ENCODE measurements around the gene TTC28. TPM values are rescaled to one million over a fixed set of nuclear protein-coding genes. Genes with fewer than 3 reads are reported as not detected.

Gene TTC28
- total RNA-seq, 4 donors from 2014 or later: 35.1 to 138 (median 50.8) TPM

GRCh38 chr22:28249402-28249801, 430.2 kb downstream of the TTC28 start:
- no peaks in the 10 kb centered on the region for H3K9me3 ChIP-seq
- no peak for ATAC-seq
- no peak overlapping the region for H3K27ac ChIP-seq
- no peaks in the 10 kb centered on the region for H3K36me3 ChIP-seq
- TF ChIP-seq EP300 (IDR thresholded peaks at IDR 0.05) (no peak), CTCF (IDR thresholded peaks at IDR 0.05) (no peak)
- H3K4me1 ChIP-seq: no peaks in the 10 kb centered on the region
- WGBS, 2 donors (ENCODE audit: low coverage in 1 of 2): 93% methylated on average over 2 of the region's 2 CpGs; no CpG with 5 or more reads in 1 of the 2 donors
- no peaks in the 10 kb centered on the region for H3K27me3 ChIP-seq
- H3K4me3 ChIP-seq: no peak overlapping the region

- no peaks in the 10 kb centered on the region for H3K36me3 ChIP-seq
- no peak for ATAC-seq
- no peaks in the 10 kb centered on the region for H3K9me3 ChIP-seq
- no peaks in the 10 kb centered on the region for H3K4me1 ChIP-seq
- TF ChIP-seq POLR2AphosphoS5 (IDR thresholded peaks at IDR 0.05) (no peak), EP300 (IDR thresholded peaks at IDR 0.05) (no peak), POLR2A (IDR thresholded peaks at IDR 0.05) (no peak), CTCF (IDR thresholded peaks at IDR 0.05) (no peak)
- H3K4me3 ChIP-seq: no peak overlapping the region
- no peaks in the 10 kb centered on the region for H3K27me3 ChIP-seq
- H3K27ac ChIP-seq: no peak overlapping the region
Observed at GRCh38 chr22:28247667-28248363, 431.8 kb downstream of the TTC28 start.

GRCh38 chr22:28247136-28247535, 432.5 kb downstream of the TTC28 start:
- TF ChIP-seq CTCF (IDR thresholded peaks at IDR 0.05): no peak
- no peak for TF ChIP-seq EP300 (IDR thresholded peaks at IDR 0.05)
- no peak for TF ChIP-seq POLR2AphosphoS5 (IDR thresholded peaks at IDR 0.05)
- TF ChIP-seq POLR2A (IDR thresholded peaks at IDR 0.05): no peak
- Histone ChIP-seq H3K4me1 (no peaks in the 10 kb centered on the region), H3K27ac (no peak overlapping the region), H3K36me3 (no peaks in the 10 kb centered on the region), H3K9me3 (no peaks in the 10 kb centered on the region), H3K4me3 (no peak overlapping the region), H3K27me3 (no peaks in the 10 kb centered on the region)
- no peak for ATAC-seq
- WGBS, 2 donors (ENCODE audit: low coverage in 1 of 2): 95 to 100% methylated on average over 2 to 3 of the region's 5 CpGs

- ATAC-seq: no peak
- no peaks in the 10 kb centered on the region for H3K27me3 ChIP-seq
- no peak overlapping the region for H3K4me3 ChIP-seq
- no peaks in the 10 kb centered on the region for H3K36me3 ChIP-seq
- H3K9me3 ChIP-seq: no peaks in the 10 kb centered on the region
- WGBS, 2 donors (ENCODE audit: low coverage in 1 of 2): 67 to 92% methylated on average over 2 of the region's 2 CpGs
- TF ChIP-seq POLR2A (IDR thresholded peaks at IDR 0.05) (no peak), CTCF (IDR thresholded peaks at IDR 0.05) (no peak), POLR2AphosphoS5 (IDR thresholded peaks at IDR 0.05) (no peak), EP300 (IDR thresholded peaks at IDR 0.05) (no peak)
- H3K27ac ChIP-seq: no peak overlapping the region
- H3K4me1 ChIP-seq: no peaks in the 10 kb centered on the region
Observed at GRCh38 chr22:28246397-28246796, 433.2 kb downstream of the TTC28 start.

- H3K4me3 ChIP-seq: no peak overlapping the region
- WGBS, 2 donors (ENCODE audit: low coverage in 1 of 2): 84 to 90% methylated on average over 5 of the region's 5 CpGs
- H3K4me1 ChIP-seq: no peaks in the 10 kb centered on the region
- H3K27ac ChIP-seq: no peak overlapping the region
- H3K9me3 ChIP-seq: no peaks in the 10 kb centered on the region
- no peak for TF ChIP-seq EP300 (IDR thresholded peaks at IDR 0.05)
- TF ChIP-seq POLR2A (IDR thresholded peaks at IDR 0.05): no peak
- H3K36me3 ChIP-seq: no peaks in the 10 kb centered on the region
- ATAC-seq: no peak
- H3K27me3 ChIP-seq: no peaks in the 10 kb centered on the region
Observed at GRCh38 chr22:28245579-28246224, 433.9 kb downstream of the TTC28 start.

Data from gastroesophageal sphincter (tissue), 4 donors.